GM12891 (cell line): Measurements from ENCODE around the gene NAAA.

Source experiments
- PAX5 ChIP-seq: IDR thresholded peaks from 2 replicates; pipeline ENCODE4 v1.6.1; 2011; ENCODE audit warnings: low read length, moderate library complexity, mild to moderate bottlenecking; ENCODE audit not compliant: insufficient read depth, severe bottlenecking
- POLR2A ChIP-seq: IDR thresholded peaks from 2 replicates; pipeline ENCODE4 v1.6.1; 2011; ENCODE audit warnings: low read depth, low read length, control low read depth
- POLR2AphosphoS5 ChIP-seq: IDR thresholded peaks from 2 replicates; pipeline ENCODE4 v1.6.1; 2011; ENCODE audit warnings: low read depth, low read length, control low read depth
- POU2F2 ChIP-seq: IDR thresholded peaks from 2 replicates; pipeline ENCODE4 v1.6.1; 2011; ENCODE audit warnings: low read depth, mild to moderate bottlenecking, control low read depth, low read length, moderate library complexity
- SPI1 ChIP-seq: IDR thresholded peaks from 2 replicates; pipeline ENCODE4 v1.6.1; 2011; ENCODE audit warnings: low read depth, low read length, control low read depth
- TAF1 ChIP-seq: IDR thresholded peaks from 2 replicates; pipeline ENCODE4 v1.6.1; 2011; ENCODE audit warnings: low read depth, low read length, control low read depth

DNA sequence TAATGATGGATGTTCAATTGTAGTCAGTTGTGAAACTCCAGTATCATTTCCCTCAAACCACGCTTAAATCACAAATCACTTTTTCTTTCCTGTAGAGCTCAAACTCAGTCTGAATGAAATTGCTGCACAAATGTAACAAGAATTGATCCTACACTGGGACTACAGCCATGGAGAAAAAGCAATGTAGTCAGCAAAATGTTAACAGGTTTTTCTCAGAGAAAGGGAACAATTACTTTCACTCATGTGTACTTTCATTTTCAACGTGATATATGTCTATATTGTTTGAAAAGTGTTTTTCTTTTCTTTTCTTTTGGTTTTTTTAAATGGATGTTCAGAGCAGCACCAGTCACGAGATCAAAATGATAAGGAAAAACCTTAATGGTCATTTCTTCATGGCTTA lies 27.3 kb upstream of the NAAA start:
- TF ChIP-seq TAF1 = no peak
- TF ChIP-seq SPI1 = no peak
- no peak for TF ChIP-seq POLR2AphosphoS5
- TF ChIP-seq POLR2A = no peak
- TF ChIP-seq PAX5 = no peak
- TF ChIP-seq POU2F2 = no peak
